GM23338 (cell line): ENCODE data around the gene ZMYND8.

Experiments
- CREB1 ChIP-seq: fragments of 250-450 bp; sonication (Bioruptor Pico); IDR thresholded peaks from 2 replicates; pipeline ENCODE4 v1.5.0; 2020; ENCODE audit warnings: low read depth, mild to moderate bottlenecking, moderate library complexity
- EZH2 ChIP-seq: fragments of 200-600 bp; sonication (generic); IDR thresholded peaks from one replicate; pipeline ENCODE4 v1.8.0; 2017; ENCODE audit warnings: antibody characterized with exemption, mild to moderate bottlenecking, low read depth; ENCODE audit not compliant: unreplicated experiment
- POLR2AphosphoS5 ChIP-seq: IDR thresholded peaks from 2 replicates; pipeline ENCODE4 v1.6.1; 2016; ENCODE audit warnings: antibody characterized with exemption, low read depth
- REST ChIP-seq: IDR thresholded peaks from one replicate; pipeline ENCODE4 v1.6.1; 2018; ENCODE audit warnings: antibody characterized with exemption; ENCODE audit not compliant: unreplicated experiment
- ZNF331 ChIP-seq: fragments of 250-450 bp; sonication (Bioruptor Pico); IDR thresholded peaks from 2 replicates; pipeline ENCODE4 v1.5.0; 2020; ENCODE audit warnings: low read depth, mild to moderate bottlenecking, moderate library complexity
- TF ChIP-seq, protein P1 (sequence below), 2 experiments: fragments of 200-600 bp in 1 of 2; sonication (generic) in 1 of 2; conservative IDR thresholded peaks; 2 replicates each; pipeline versions ENCODE4 v1.5.1 to v1.6.1; 2016 to 2017; ENCODE audit warnings: antibody characterized with exemption in 2 of 2, low read depth in 2 of 2, mild to moderate bottlenecking in 2 of 2, moderate library complexity in 1 of 2

DNA sequence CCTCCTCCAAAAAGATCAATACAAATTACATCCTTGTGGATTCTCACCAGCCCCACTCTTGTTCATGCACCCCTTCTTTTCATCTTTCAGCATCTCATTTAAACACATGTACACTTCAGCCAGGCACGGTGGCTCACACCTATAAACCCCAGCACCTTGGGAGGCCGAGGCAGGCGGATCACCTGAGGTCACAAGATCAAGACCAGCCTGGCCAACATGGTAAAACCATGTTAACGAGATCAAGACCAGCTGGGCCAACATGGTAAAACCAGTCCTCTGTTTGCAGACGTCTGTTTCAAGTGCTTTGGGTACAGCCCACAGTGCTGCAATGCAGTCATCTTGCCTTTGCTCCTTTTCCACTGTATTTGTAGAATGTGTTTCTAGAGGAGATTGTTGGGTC, 45.3 kb downstream of the ZMYND8 start:
- TF ChIP-seq, protein P1, sequence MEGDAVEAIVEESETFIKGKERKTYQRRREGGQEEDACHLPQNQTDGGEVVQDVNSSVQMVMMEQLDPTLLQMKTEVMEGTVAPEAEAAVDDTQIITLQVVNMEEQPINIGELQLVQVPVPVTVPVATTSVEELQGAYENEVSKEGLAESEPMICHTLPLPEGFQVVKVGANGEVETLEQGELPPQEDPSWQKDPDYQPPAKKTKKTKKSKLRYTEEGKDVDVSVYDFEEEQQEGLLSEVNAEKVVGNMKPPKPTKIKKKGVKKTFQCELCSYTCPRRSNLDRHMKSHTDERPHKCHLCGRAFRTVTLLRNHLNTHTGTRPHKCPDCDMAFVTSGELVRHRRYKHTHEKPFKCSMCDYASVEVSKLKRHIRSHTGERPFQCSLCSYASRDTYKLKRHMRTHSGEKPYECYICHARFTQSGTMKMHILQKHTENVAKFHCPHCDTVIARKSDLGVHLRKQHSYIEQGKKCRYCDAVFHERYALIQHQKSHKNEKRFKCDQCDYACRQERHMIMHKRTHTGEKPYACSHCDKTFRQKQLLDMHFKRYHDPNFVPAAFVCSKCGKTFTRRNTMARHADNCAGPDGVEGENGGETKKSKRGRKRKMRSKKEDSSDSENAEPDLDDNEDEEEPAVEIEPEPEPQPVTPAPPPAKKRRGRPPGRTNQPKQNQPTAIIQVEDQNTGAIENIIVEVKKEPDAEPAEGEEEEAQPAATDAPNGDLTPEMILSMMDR (conservative IDR thresholded peaks at IDR 0.05; ENCODE audit: low read depth in 2 of 2) = no peak
- TF ChIP-seq CREB1 (CRISPR knock-in tag) (no peak), REST (no peak), POLR2AphosphoS5 (no peak), EZH2 (no peak), ZNF331 (CRISPR knock-in tag) (no peak)
